ENCODE measurements around the gene EML2.

DNA sequence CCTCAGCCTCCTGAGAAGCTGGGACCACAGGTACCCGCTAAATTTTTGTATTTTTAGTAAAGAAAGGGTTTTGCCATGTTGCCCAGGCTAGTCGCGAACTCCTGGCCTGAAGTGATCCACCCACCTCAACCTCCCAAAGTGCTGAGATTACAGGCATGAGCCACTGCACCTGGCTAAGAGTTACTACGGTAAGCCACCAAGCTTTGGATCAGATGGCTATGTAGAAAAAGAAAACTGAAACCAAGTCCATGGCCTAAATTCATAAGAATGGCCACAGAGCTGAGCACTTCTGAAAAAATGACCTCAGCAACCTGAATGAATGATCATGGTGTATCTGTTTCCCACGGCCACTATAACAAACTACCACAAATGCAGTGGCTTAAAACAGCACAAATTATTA, 64.0 kb downstream of the EML2 start:
- no peak for TF ChIP-seq EZH2 (IDR thresholded peaks at IDR 0.05; ENCODE audit: borderline replicate concordance)
- TF ChIP-seq, protein P1, sequence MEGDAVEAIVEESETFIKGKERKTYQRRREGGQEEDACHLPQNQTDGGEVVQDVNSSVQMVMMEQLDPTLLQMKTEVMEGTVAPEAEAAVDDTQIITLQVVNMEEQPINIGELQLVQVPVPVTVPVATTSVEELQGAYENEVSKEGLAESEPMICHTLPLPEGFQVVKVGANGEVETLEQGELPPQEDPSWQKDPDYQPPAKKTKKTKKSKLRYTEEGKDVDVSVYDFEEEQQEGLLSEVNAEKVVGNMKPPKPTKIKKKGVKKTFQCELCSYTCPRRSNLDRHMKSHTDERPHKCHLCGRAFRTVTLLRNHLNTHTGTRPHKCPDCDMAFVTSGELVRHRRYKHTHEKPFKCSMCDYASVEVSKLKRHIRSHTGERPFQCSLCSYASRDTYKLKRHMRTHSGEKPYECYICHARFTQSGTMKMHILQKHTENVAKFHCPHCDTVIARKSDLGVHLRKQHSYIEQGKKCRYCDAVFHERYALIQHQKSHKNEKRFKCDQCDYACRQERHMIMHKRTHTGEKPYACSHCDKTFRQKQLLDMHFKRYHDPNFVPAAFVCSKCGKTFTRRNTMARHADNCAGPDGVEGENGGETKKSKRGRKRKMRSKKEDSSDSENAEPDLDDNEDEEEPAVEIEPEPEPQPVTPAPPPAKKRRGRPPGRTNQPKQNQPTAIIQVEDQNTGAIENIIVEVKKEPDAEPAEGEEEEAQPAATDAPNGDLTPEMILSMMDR (IDR thresholded peaks at IDR 0.05; ENCODE audit: poor library complexity): no peak

Data from hepatocyte (in vitro differentiated cells).